H9 (cell line): ENCODE data around the gene PCID2. TPM values are rescaled to one million over a fixed set of nuclear protein-coding genes. Genes with fewer than 3 reads are reported as not detected.

Experiments
- DNase-seq: peaks from one replicate; pipeline ENCODE4 v3.0.0-alpha.2; 2017
- H2AFZ ChIP-seq: one replicate; pipeline ENCODE4 v1.6.1; 2013; ENCODE audit warnings: mild to moderate bottlenecking, low read length, control low read depth, moderate library complexity
- H2AK5ac ChIP-seq: 2 replicates; pipeline ENCODE4 v1.6.1; 2013; ENCODE audit warnings: low read length, control low read depth, mixed read lengths; ENCODE audit not compliant: insufficient read length
- H2BK120ac ChIP-seq: one replicate; pipeline ENCODE4 v1.6.1; 2013; ENCODE audit warnings: low read depth, mild to moderate bottlenecking, low read length, control low read depth, inconsistent platforms; ENCODE audit not compliant: poor library complexity, severe bottlenecking
- H2BK12ac ChIP-seq: 2 replicates; pipeline ENCODE4 v1.6.1; 2013; ENCODE audit warnings: low read length, control low read depth, mixed read lengths, low read depth; ENCODE audit not compliant: insufficient read length
- H2BK15ac ChIP-seq: 2 replicates; pipeline ENCODE4 v1.6.1; 2013; ENCODE audit warnings: low read depth, low read length, control low read depth
- H2BK20ac ChIP-seq: one replicate; pipeline ENCODE4 v1.6.1; 2013; ENCODE audit warnings: low read depth, mild to moderate bottlenecking, low read length, control low read depth, inconsistent platforms; ENCODE audit not compliant: poor library complexity, severe bottlenecking
- H2BK5ac ChIP-seq: 2 replicates; pipeline ENCODE4 v1.6.1; 2013; ENCODE audit warnings: low read length, control low read depth, mixed read lengths; ENCODE audit not compliant: insufficient read length
- H3K14ac ChIP-seq: 2 replicates; pipeline ENCODE4 v1.6.1; 2013; ENCODE audit warnings: low read length, control low read depth; ENCODE audit not compliant: insufficient read depth
- H3K18ac ChIP-seq: 2 replicates; pipeline ENCODE4 v1.6.1; 2013; ENCODE audit warnings: low read depth, mild to moderate bottlenecking, mixed read lengths, low read length, control low read depth; ENCODE audit not compliant: insufficient read length
- H3K23ac ChIP-seq: 2 replicates; pipeline ENCODE4 v1.6.1; 2013; ENCODE audit warnings: low read length, control low read depth, mixed read lengths, low read depth; ENCODE audit not compliant: insufficient read length
- H3K23me2 ChIP-seq: 2 replicates; pipeline ENCODE4 v1.6.1; 2013; ENCODE audit warnings: low read depth, mild to moderate bottlenecking, mixed read lengths, low read length, control low read depth; ENCODE audit not compliant: insufficient read length, poor library complexity, severe bottlenecking
- H3K27ac ChIP-seq: 2 replicates; pipeline ENCODE4 v1.5.1; 2013; ENCODE audit warnings: low read length, control low read depth, mixed read lengths, low read depth; ENCODE audit not compliant: insufficient read length
- H3K27me3 ChIP-seq: 2 replicates; pipeline ENCODE4 v1.6.1; 2013; ENCODE audit warnings: low read length, control low read depth, inconsistent platforms; ENCODE audit not compliant: insufficient read depth
- H3K4ac ChIP-seq: 2 replicates; pipeline ENCODE4 v1.6.1; 2013; ENCODE audit warnings: low read depth, mild to moderate bottlenecking, control low read depth, inconsistent platforms, low read length, moderate library complexity
- H3K4me1 ChIP-seq: 2 replicates; pipeline ENCODE4 v1.6.1; 2013; ENCODE audit warnings: low read length, control low read depth, inconsistent platforms; ENCODE audit not compliant: insufficient read depth
- H3K4me2 ChIP-seq: 2 replicates; pipeline ENCODE4 v1.6.1; 2013; ENCODE audit warnings: low read length, control low read depth, mixed read lengths; ENCODE audit not compliant: insufficient read length, insufficient read depth
- H3K56ac ChIP-seq: 2 replicates; pipeline ENCODE4 v1.6.1; 2013; ENCODE audit warnings: low read depth, mild to moderate bottlenecking, mixed read lengths, low read length, control low read depth; ENCODE audit not compliant: insufficient read length
- H3K79me1 ChIP-seq: 2 replicates; pipeline ENCODE4 v1.6.1; 2013; ENCODE audit warnings: low read depth, mild to moderate bottlenecking, moderate library complexity, low read length, control low read depth, inconsistent platforms; ENCODE audit not compliant: insufficient read depth, poor library complexity, severe bottlenecking
- H3K79me2 ChIP-seq: 2 replicates; pipeline ENCODE4 v1.6.1; 2013; ENCODE audit warnings: low read length, control low read depth, inconsistent platforms; ENCODE audit not compliant: insufficient read depth
- H3K9ac ChIP-seq: 2 replicates; pipeline ENCODE4 v1.6.1; 2013; ENCODE audit warnings: low read length, control low read depth, mixed read lengths; ENCODE audit not compliant: insufficient read length; ENCODE audit errors: extremely low read depth
- H3K9me3 ChIP-seq: one replicate; pipeline ENCODE4 v1.6.1; 2013; ENCODE audit warnings: low read depth, low read length, inconsistent platforms; ENCODE audit not compliant: control insufficient read depth
- H3T11ph ChIP-seq: one replicate; pipeline ENCODE4 v1.6.1; 2013; ENCODE audit warnings: mild to moderate bottlenecking, low read length, control low read depth, inconsistent platforms
- H4K20me1 ChIP-seq: one replicate; pipeline ENCODE4 v1.6.1; 2013; ENCODE audit not compliant: control insufficient read depth, insufficient read length, insufficient read depth
- H4K5ac ChIP-seq: 2 replicates; pipeline ENCODE4 v1.6.1; 2013; ENCODE audit warnings: low read depth, mild to moderate bottlenecking, mixed read lengths, low read length, control low read depth; ENCODE audit not compliant: insufficient read length
- H4K8ac ChIP-seq: replicated peaks from 2 replicates; pipeline ENCODE4 v1.6.1; 2013; ENCODE audit warnings: low read length, control low read depth, mixed read lengths, low read depth; ENCODE audit not compliant: insufficient read length
- H4K91ac ChIP-seq: 2 replicates; pipeline ENCODE4 v1.6.1; 2013; ENCODE audit warnings: low read depth, mild to moderate bottlenecking, moderate library complexity, mixed read lengths, low read length, control low read depth; ENCODE audit not compliant: insufficient read length
- H3K27ac Mint-ChIP-seq, 3 experiments: 2 replicates in 2 of 3; 3 replicates in 1 of 3; pipeline ENCODE4 v1.8.0; 2020 to 2021; ENCODE audit warnings: mixed read lengths in 3 of 3, mild to moderate bottlenecking in 1 of 3, moderate library complexity in 1 of 3
- H3K27me3 Mint-ChIP-seq: 2 replicates; pipeline ENCODE4 v1.8.0; 2021; ENCODE audit warnings: low read depth, mild to moderate bottlenecking, moderate library complexity, mixed read lengths
- H3K36me3 Mint-ChIP-seq, 3 experiments: 2 replicates in 2 of 3; 3 replicates in 1 of 3; pipeline ENCODE4 v1.8.0; 2020 to 2021; ENCODE audit warnings: low read depth in 3 of 3, mixed read lengths in 3 of 3; ENCODE audit not compliant: insufficient read depth in 1 of 3
- H3K4me1 Mint-ChIP-seq, 2 experiments: 2 replicates each; pipeline ENCODE4 v1.8.0; 2020; ENCODE audit warnings: mixed read lengths in 2 of 2
- H3K4me3 Mint-ChIP-seq, 2 experiments: 2 replicates in 1 of 2; 3 replicates in 1 of 2; pipeline ENCODE4 v1.8.0; 2020 to 2021; ENCODE audit warnings: mild to moderate bottlenecking in 2 of 2, mixed read lengths in 2 of 2, moderate library complexity in 1 of 2
- H3K9me3 Mint-ChIP-seq, 2 experiments: 2 replicates in 1 of 2; 3 replicates in 1 of 2; pipeline ENCODE4 v1.8.0; 2020; ENCODE audit warnings: mild to moderate bottlenecking in 2 of 2, mixed read lengths in 2 of 2, moderate library complexity in 1 of 2
- CTCF ChIP-seq: fragments of 200-600 bp; sonication (generic); conservative IDR thresholded peaks from 3 replicates; pipeline ENCODE4 v1.8.0; 2021; ENCODE audit warnings: antibody characterized with exemption, mild to moderate bottlenecking
- WGBS: extraction: QIAGEN DNeasy Blood & Tissue Kit; methylation state at CpG from one replicate; pipeline ENCODE4 v1.1.7; 2013; ENCODE audit warnings: missing lambda C conversion rate, low lambda C conversion rate, mixed read lengths; ENCODE audit not compliant: insufficient read length; ENCODE audit errors: extremely low coverage; 5-methylcytosine and 5-hydroxymethylcytosine counted together
- total RNA-seq: library from RNA; stranded (reverse); gene quantifications from 2 replicates; pipeline ENCODE4 v1.2.1, GENCODE V29; 2021

Gene PCID2
- total RNA-seq, 1 experiment from 2014 or later: 66.0 TPM

DNA sequence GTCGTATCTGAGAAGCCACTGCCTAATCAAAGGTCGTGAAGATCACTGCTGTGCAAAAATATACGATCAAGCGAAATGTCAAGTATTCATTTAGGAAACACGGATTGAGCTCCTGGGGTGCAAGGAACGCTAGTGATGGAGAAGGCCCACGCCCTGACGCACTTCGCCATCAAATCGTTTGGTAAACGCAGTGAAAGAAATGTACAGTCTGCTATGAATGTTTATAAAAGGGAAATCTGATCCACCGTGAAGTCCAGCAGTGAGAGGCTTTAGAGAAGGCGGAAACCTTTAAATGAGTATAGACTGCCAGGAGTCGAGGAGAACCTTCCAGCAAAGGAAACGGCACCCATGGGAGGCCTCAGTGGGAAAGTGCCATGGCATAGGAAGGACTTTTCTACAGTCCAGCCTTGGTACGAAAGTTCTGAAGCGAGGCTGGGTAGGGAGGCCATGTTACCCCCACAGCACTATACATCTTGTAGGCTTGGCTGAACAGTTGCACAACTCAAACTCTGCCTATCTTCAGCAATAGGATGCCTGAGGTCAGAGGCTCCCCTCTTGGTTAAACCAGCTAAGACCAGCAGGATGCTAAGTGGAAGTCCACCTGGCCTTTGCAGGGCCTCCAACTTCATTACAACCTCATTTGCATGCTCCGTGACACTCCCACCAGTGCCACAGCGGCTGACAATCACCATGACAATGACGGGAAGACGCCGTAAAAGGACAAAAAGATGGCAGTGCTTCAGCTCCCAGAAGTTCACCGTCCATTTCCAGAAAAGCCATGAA is 20.4 kb downstream of the PCID2 start:
- no peak overlapping the region for H2BK20ac ChIP-seq
- H3K18ac ChIP-seq: no peak overlapping the region
- no peak overlapping the region for H3T11ph ChIP-seq
- no peak for TF ChIP-seq CTCF
- WGBS: no CpG with 5 or more reads among the region's 23 CpGs
- H2BK120ac ChIP-seq: no peak overlapping the region
- no peak overlapping the region for H2AFZ ChIP-seq
- H3K4me3 Mint-ChIP-seq: no peak overlapping the region
- no peaks in the 10 kb centered on the region for H3K23me2 ChIP-seq
- H4K8ac ChIP-seq: no peak overlapping the region
- no peaks in the 10 kb centered on the region for H3K27me3 ChIP-seq
- DNase-seq: no peak
- H2AK5ac ChIP-seq: no peak overlapping the region
- H3K9me3 Mint-ChIP-seq: no peaks in the 10 kb centered on the region
- H3K9ac ChIP-seq: no peak overlapping the region
- no peaks in the 10 kb centered on the region; a peak in 1 of 4 replicates for H3K4me1 Mint-ChIP-seq
- H4K91ac ChIP-seq: no peak overlapping the region
- H3K36me3 Mint-ChIP-seq: peaks cover 45 to 81% (median 77%) of the 10 kb centered on the region in 3 experiments
- H4K20me1 ChIP-seq: no peaks in the 10 kb centered on the region
- no peak overlapping the region for H3K56ac ChIP-seq
- no peak overlapping the region for H2BK12ac ChIP-seq
- H3K4ac ChIP-seq: no peak overlapping the region
- peaks cover 3% of the 10 kb centered on the region for H3K79me1 ChIP-seq
- H3K23ac ChIP-seq: no peak overlapping the region
- H3K27ac ChIP-seq: no peak overlapping the region
- H3K27me3 Mint-ChIP-seq: no peaks in the 10 kb centered on the region; the same call in 1 of the 2 replicates
- H4K5ac ChIP-seq: no peak overlapping the region
- no peaks in the 10 kb centered on the region for H3K4me1 ChIP-seq
- no peak overlapping the region for H3K27ac Mint-ChIP-seq
- no peak overlapping the region for H3K4me2 ChIP-seq
- no peak overlapping the region for H2BK15ac ChIP-seq
- no peaks in the 10 kb centered on the region for H3K9me3 ChIP-seq
- H3K14ac ChIP-seq: no peak overlapping the region
- H3K79me2 ChIP-seq: no peaks in the 10 kb centered on the region
- H2BK5ac ChIP-seq: no peak overlapping the region
